Smooth muscle cell (in vitro differentiated cells): ENCODE results near the gene ADD3. TPM values are rescaled to one million over a fixed set of nuclear protein-coding genes. Genes with fewer than 3 reads are reported as not detected.

Experiments used
- DNase-seq: peaks from one replicate; lab custom pipeline; 2025; ENCODE audit not compliant: unreplicated experiment; lab: John Stamatoyannopoulos, UW
- H2AFZ ChIP-seq: fragments of 200-600 bp; sonication (generic); 2 replicates; pipeline ENCODE4 v1.6.0; 2016; ENCODE audit warnings: antibody characterized with exemption, low read depth, mild to moderate bottlenecking
- H3F3A ChIP-seq: fragments of 200-600 bp; sonication (generic); 2 replicates; pipeline ENCODE4 v1.6.0; 2017; ENCODE audit warnings: antibody characterized with exemption, low read depth
- H3K27ac ChIP-seq: fragments of 200-600 bp; sonication (generic); 2 replicates; pipeline ENCODE4 v1.5.1; 2016; ENCODE audit warnings: low read depth, mild to moderate bottlenecking
- H3K27me3 ChIP-seq: fragments of 200-600 bp; sonication (generic); 2 replicates; pipeline ENCODE4 v1.6.1; 2016; ENCODE audit warnings: low read depth, mild to moderate bottlenecking
- H3K36me3 ChIP-seq: fragments of 200-600 bp; sonication (generic); 2 replicates; pipeline ENCODE4 v1.5.1; 2016; ENCODE audit warnings: low read depth
- H3K4me1 ChIP-seq: fragments of 200-600 bp; sonication (generic); 2 replicates; pipeline ENCODE4 v1.5.1; 2016; ENCODE audit warnings: low read depth
- H3K4me2 ChIP-seq: fragments of 200-600 bp; sonication (generic); 2 replicates; pipeline ENCODE4 v1.6.0; 2016; ENCODE audit warnings: mild to moderate bottlenecking
- H3K4me3 ChIP-seq: fragments of 200-600 bp; sonication (generic); 2 replicates; pipeline ENCODE4 v1.5.1; 2016; ENCODE audit warnings: mild to moderate bottlenecking
- H3K79me2 ChIP-seq: fragments of 200-600 bp; sonication (generic); 2 replicates; pipeline ENCODE4 v1.6.0; 2016; ENCODE audit warnings: low read depth, mild to moderate bottlenecking
- H3K9ac ChIP-seq: fragments of 200-600 bp; sonication (generic); 2 replicates; pipeline ENCODE4 v1.6.0; 2016; ENCODE audit warnings: low read depth
- H3K9me3 ChIP-seq: fragments of 200-600 bp; sonication (generic); replicated peaks from 2 replicates; pipeline ENCODE4 v1.5.1; 2016; ENCODE audit warnings: low read depth
- H4K20me1 ChIP-seq: fragments of 200-600 bp; sonication (generic); 2 replicates; pipeline ENCODE4 v1.6.0; 2016; ENCODE audit warnings: low read depth
- CTCF ChIP-seq: fragments of 200-600 bp; sonication (generic); IDR thresholded peaks from 2 replicates; pipeline ENCODE4 v1.5.1; 2017; ENCODE audit warnings: borderline replicate concordance, mild to moderate bottlenecking, antibody characterized with exemption; ENCODE audit not compliant: insufficient read depth, poor library complexity, severe bottlenecking
- whole genome bisulfite sequencing: methylation state at CpG from one replicate; pipeline ENCODE4 v1.1.7; 2016; ENCODE audit warnings: low lambda C conversion rate; 5-methylcytosine and 5-hydroxymethylcytosine counted together
- polyA plus RNA-seq: library from polyadenylated mRNA; unstranded; fragments of >200 nt; fragmentation: Nextera tagmentation; extraction: Ambion mirVana; gene quantifications from 2 replicates; pipeline ENCODE4 v1.2.1, GENCODE V29; 2016
- total RNA-seq: library from RNA; depleted of rRNA; stranded (reverse); fragments of >200 nt; gene quantifications from 2 replicates; pipeline ENCODE4 v1.2.3, GENCODE V29; 2014

Gene ADD3
- total and polyA plus RNA-seq, 2 experiments from 2014 or later, result 75.0 to 155 TPM

GRCh38 chr10:110167149-110167548, 159.4 kb downstream of the ADD3 start:
- Histone ChIP-seq H3K79me2 (no peaks in the 10 kb centered on the region), H3F3A (no peaks in the 10 kb centered on the region), H3K4me1 (peaks cover 14% of the 10 kb centered on the region), H2AFZ (no peak overlapping the region), H3K4me2 (no peak overlapping the region), H3K36me3 (no peaks in the 10 kb centered on the region), H3K27ac (no peak overlapping the region), H3K9ac (no peak overlapping the region), H3K4me3 (no peak overlapping the region), H3K27me3 (peaks cover 60% of the 10 kb centered on the region), H4K20me1 (no peaks in the 10 kb centered on the region), H3K9me3 (no peaks in the 10 kb centered on the region)
- no peak for TF ChIP-seq CTCF
- no peak for DNase-seq
- 84% methylated on average over 7 of the region's 7 CpGs for WGBS

- H3K9ac ChIP-seq, result no peak overlapping the region
- no peak for TF ChIP-seq CTCF
- peak overlapping the region; percentile 15 for H3K4me2 ChIP-seq
- H3F3A ChIP-seq, result no peaks in the 10 kb centered on the region
- H2AFZ ChIP-seq, result no peak overlapping the region
- no peak overlapping the region for H3K4me3 ChIP-seq
- H4K20me1 ChIP-seq, result no peaks in the 10 kb centered on the region
- H3K36me3 ChIP-seq, result no peaks in the 10 kb centered on the region
- peaks cover 9% of the 10 kb centered on the region for H3K4me1 ChIP-seq
- H3K79me2 ChIP-seq, result no peaks in the 10 kb centered on the region
- no peak for DNase-seq
- H3K27ac ChIP-seq, result no peak overlapping the region
- peaks cover 58% of the 10 kb centered on the region for H3K27me3 ChIP-seq
- H3K9me3 ChIP-seq, result no peaks in the 10 kb centered on the region
- 5% methylated on average over 10 of the region's 10 CpGs for WGBS
Measured at GRCh38 chr10:110168601-110169481, 161.1 kb downstream of the ADD3 start.

- Histone ChIP-seq H3K27me3 (peaks cover 58% of the 10 kb centered on the region), H3K4me3 (no peak overlapping the region), H4K20me1 (no peaks in the 10 kb centered on the region), H3K36me3 (no peaks in the 10 kb centered on the region), H2AFZ (no peak overlapping the region), H3K4me1 (peaks cover 5% of the 10 kb centered on the region), H3K9ac (no peak overlapping the region), H3F3A (no peaks in the 10 kb centered on the region), H3K4me2 (no peak overlapping the region), H3K9me3 (no peaks in the 10 kb centered on the region), H3K79me2 (no peaks in the 10 kb centered on the region), H3K27ac (no peak overlapping the region)
- no peak for DNase-seq
- no peak for TF ChIP-seq CTCF
- 20% methylated on average over 1 of the region's 1 CpG for WGBS
Measured at GRCh38 chr10:110169586-110169985, 161.8 kb downstream of the ADD3 start.
